ENCODE results near the gene SMC5. TPM values are rescaled to one million over a fixed set of nuclear protein-coding genes. Genes with fewer than 3 reads are reported as not detected.

Gene SMC5
- total and polyA plus RNA-seq, 2 experiments from 2014 or later: 9.0 to 15.3 TPM

DNA sequence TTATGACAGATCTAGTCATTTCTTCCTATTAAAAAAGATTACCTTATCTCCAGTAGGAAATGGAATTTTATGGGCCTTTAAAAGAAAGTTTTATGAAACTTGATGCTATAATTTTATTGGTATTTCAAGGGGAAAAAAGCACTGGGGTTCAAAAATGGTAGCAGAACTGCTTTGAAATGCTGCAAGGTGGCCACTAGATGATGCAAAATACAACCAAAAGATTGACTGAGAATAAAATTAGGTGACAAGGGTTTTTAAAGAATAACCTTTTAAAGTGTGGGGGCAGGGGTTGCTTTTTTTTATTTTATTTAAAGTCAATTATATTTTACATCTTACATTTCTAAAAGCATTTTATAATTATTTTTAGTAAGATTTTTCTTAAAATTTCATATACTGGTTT lies 94.0 kb downstream of the SMC5 start:
- Histone ChIP-seq H3K36me3 (peaks cover 22% of the 10 kb centered on the region), H3K9me3 (ENCODE audit: low read depth) (no peaks in the 10 kb centered on the region)
- TF ChIP-seq, protein P1, sequence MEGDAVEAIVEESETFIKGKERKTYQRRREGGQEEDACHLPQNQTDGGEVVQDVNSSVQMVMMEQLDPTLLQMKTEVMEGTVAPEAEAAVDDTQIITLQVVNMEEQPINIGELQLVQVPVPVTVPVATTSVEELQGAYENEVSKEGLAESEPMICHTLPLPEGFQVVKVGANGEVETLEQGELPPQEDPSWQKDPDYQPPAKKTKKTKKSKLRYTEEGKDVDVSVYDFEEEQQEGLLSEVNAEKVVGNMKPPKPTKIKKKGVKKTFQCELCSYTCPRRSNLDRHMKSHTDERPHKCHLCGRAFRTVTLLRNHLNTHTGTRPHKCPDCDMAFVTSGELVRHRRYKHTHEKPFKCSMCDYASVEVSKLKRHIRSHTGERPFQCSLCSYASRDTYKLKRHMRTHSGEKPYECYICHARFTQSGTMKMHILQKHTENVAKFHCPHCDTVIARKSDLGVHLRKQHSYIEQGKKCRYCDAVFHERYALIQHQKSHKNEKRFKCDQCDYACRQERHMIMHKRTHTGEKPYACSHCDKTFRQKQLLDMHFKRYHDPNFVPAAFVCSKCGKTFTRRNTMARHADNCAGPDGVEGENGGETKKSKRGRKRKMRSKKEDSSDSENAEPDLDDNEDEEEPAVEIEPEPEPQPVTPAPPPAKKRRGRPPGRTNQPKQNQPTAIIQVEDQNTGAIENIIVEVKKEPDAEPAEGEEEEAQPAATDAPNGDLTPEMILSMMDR (IDR thresholded peaks at IDR 0.05; ENCODE audit: low read depth, low read length): peak; percentile 61

DNA sequence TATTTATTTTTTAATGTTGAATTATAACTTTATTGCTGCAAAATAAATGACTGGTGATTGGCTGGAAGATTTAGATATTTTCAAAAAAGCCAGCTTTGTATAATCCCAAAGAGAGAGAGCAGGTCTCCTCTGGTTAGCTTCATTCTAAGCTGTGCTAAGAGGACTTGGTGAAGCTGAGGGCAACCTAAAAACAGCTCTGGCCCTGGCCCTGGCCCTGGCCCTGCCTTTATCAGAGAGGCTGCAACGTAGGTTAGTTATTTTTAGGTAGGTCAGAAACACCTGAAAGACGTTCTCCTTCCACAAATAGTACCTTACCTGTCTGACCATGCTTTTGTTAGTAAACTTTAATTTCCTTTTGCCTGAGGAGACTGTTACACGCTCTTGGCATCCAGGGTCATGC lies 97.0 kb downstream of the SMC5 start:
- peaks cover 3% of the 10 kb centered on the region for H3K36me3 ChIP-seq
- TF ChIP-seq, protein P1 (IDR thresholded peaks at IDR 0.05; ENCODE audit: low read depth, low read length): no peak
- DNase-seq (ENCODE audit: low read depth in 1 of 2, low spot score in 1 of 2): no peak
- no peak overlapping the region for H3K4me3 ChIP-seq
- H3K27ac ChIP-seq: no peak overlapping the region
- H3K4me1 ChIP-seq (ENCODE audit: low read depth): peaks cover 7% of the 10 kb centered on the region
- H3K27me3 ChIP-seq: no peaks in the 10 kb centered on the region
- H3K9me3 ChIP-seq (ENCODE audit: low read depth): no peaks in the 10 kb centered on the region

More for the DNA sequence above, 94.0 kb downstream of the SMC5 start:
- H3K27ac ChIP-seq: no peak overlapping the region
- peaks cover 7% of the 10 kb centered on the region for H3K4me1 ChIP-seq (ENCODE audit: low read depth)
- H3K27me3 ChIP-seq: no peaks in the 10 kb centered on the region
- no peak overlapping the region for H3K4me3 ChIP-seq
- DNase-seq (ENCODE audit: low read depth in 1 of 2, low spot score in 1 of 2): peak in 1 of 2 donors; percentile 48

DNA sequence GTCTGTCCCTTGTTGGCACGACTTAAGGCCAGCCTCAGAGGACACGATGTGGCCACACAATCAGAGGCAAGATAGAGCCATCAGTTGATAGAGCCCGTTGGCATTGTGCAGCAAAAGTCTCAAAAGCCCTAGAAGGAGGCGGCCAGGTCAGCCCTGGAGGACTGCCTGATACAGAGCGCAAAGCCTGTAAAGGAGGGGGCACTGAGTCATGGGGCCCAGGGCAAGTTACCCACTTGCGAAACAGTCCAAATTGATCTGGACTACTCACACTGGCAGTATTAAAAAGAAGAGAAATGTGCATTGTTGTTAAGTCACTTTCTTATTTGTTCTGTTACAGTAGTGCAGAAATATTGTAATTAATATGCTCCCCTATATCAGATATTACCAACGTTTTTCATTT lies 104.2 kb downstream of the SMC5 start:
- no peak overlapping the region for H3K4me3 ChIP-seq
- TF ChIP-seq, protein P1 (IDR thresholded peaks at IDR 0.05; ENCODE audit: low read depth, low read length): no peak
- no peaks in the 10 kb centered on the region for H3K27me3 ChIP-seq
- H3K36me3 ChIP-seq: no peaks in the 10 kb centered on the region
- H3K4me1 ChIP-seq (ENCODE audit: low read depth): no peaks in the 10 kb centered on the region
- H3K27ac ChIP-seq: no peak overlapping the region
- H3K9me3 ChIP-seq (ENCODE audit: low read depth): no peaks in the 10 kb centered on the region
- DNase-seq (ENCODE audit: low read depth in 1 of 2, low spot score in 1 of 2): peak in 1 of 2 donors; percentile 48

DNA sequence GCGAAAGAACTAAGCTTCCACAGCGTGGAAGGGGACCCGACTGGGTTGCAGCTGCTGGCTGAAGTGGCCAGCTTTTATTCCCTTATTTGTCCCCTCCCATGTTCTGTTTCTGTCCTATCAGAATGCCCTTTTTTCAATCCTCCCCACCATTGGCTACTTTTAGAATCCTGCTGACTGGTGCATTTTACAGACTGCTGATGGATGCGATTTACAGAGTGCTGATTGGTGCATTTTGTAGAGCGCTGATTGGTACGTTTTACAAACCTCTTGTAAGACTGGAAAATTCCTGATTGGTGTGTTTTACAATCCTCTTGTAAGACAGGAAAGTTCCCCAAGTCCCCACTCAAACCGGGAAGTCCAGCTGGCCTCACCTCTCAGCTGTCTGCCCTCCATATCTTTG lies 105.0 kb downstream of the SMC5 start:
- no peak overlapping the region for H3K4me3 ChIP-seq
- TF ChIP-seq, protein P1 (IDR thresholded peaks at IDR 0.05; ENCODE audit: low read depth, low read length): no peak
- no peaks in the 10 kb centered on the region for H3K27me3 ChIP-seq
- H3K4me1 ChIP-seq (ENCODE audit: low read depth): no peaks in the 10 kb centered on the region
- H3K36me3 ChIP-seq: no peaks in the 10 kb centered on the region
- no peak overlapping the region for H3K27ac ChIP-seq
- DNase-seq (ENCODE audit: low read depth in 1 of 2, low spot score in 1 of 2): no peak
- H3K9me3 ChIP-seq (ENCODE audit: low read depth): no peaks in the 10 kb centered on the region

DNA sequence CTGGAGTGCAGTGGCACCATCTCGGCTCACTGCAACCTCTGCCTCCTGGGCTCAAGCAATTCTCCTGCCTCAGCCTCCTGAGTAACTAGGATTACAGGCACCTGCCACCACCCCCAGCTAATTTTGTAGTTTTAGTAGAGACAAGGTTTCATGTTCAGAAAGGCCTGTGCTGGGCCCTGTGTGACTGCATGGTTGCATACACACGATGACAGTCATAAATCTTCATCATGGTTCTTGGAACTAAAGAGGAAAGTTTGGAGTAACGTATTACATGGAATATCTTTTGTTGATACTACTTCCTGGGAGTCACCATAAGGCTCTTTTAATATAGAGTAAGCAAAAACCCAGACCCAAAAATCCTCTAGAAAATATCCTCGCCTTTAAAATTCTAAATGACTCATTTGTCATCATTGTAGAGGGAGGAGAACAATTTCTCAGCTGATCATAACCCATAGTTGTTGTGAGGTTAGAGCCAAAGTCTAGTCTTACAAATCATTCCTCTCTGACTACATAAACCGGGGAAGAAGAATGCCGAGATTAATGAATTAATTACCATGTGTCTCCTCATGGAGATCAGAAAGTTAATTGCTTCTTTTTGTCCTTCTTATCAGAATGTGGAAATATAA lies 108.6 kb downstream of the SMC5 start:
- Histone ChIP-seq H3K27ac (no peak overlapping the region), H3K4me3 (no peak overlapping the region), H3K4me1 (ENCODE audit: low read depth) (no peaks in the 10 kb centered on the region), H3K9me3 (ENCODE audit: low read depth) (no peaks in the 10 kb centered on the region), H3K27me3 (no peaks in the 10 kb centered on the region), H3K36me3 (no peaks in the 10 kb centered on the region)
- TF ChIP-seq, protein P1 (IDR thresholded peaks at IDR 0.05; ENCODE audit: low read depth, low read length): no peak
- DNase-seq (ENCODE audit: low read depth in 1 of 2, low spot score in 1 of 2): no peak

Measured in cardiac muscle cell (in vitro differentiated cells and primary cell).